CD4-positive, alpha-beta T cell treated with Interleukin-4 for 4 hours (primary cell): Measurements from ENCODE around the gene METTL25.

Source experiments
- DNase-seq: peaks from one replicate; pipeline ENCODE4 v3.0.0-alpha.2; 2020

Gene METTL25

GRCh38 chr12:82473111-82473754 is 114.9 kb downstream of the METTL25 start:
- DNase-seq: no peak

DNA sequence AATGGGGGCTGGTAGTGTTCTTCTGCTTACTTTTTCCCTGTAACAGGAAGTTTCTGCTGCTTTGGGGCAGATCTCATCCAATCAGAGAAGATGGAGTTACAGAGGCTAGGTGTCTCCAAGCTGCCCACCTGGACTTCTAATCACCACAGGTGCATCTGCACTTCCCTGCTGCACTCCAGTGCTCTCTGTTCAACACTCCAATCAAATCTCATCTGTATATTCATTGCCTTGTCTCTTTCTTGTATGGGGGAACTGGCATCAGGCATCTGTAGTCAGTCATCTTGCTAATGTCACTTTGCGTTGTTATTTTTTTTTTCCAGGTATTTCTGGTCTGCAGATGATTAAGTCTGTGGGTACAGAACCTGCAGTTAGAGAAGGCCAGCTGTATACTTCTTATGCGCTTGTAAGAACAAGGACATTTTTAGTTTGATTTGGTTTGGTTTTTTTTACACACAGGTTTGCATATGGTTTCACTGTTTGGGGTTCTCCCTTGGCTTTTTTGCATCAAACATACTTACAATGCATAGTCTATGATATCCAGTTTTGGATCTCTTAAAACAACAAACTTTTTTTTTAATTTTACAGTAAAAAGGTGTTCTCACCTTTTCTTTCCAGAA is 116.0 kb downstream of the METTL25 start:
- no peak for DNase-seq

DNA sequence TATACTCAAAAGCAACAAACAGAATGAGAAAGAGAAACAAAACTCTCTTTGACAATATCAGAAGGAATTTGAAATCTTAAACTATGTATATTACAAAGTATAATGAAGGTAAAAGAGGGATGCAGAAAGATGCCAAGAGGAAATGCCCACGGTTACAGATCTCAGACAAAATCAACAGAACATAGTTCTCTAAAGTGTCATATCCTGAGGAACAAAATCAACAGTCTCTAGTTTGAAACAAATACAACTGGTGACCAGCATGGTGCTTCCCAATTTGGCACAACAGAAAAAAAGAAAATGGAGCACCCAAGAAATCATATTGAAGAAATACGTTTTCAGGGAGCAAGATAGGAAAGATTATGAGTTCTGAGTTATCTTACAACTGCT is 116.5 kb downstream of the METTL25 start:
- no peak for DNase-seq

GRCh38 chr12:82475211-82475610 is 116.9 kb downstream of the METTL25 start:
- no peak for DNase-seq

DNA sequence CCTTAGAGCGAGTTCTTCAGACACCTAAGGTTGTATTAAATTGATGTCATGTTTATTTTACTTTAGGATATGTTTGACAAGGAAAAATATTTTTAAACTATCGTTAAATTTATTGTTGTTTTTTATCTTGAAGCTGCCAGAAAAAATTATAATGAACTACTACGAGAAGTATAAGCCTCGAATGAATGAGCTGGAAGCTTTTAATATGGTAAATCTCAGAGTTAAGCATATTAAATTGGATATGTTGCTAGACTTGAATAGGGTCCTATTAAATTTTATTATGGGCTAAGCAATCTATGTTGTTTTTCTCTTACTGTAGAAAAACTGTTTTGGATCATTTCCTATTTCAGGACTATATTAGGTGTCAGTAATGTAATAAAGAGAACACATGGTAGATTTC is 118.2 kb downstream of the METTL25 start:
- DNase-seq: no peak

- DNase-seq: no peak
Observed at GRCh38 chr12:82479511-82479910, 121.2 kb downstream of the METTL25 start.

GRCh38 chr12:82480606-82481005 is 122.3 kb downstream of the METTL25 start:
- DNase-seq: no peak

- DNase-seq: no peak
Observed at GRCh38 chr12:82481954-82482353, 123.6 kb downstream of the METTL25 start.

GRCh38 chr12:82486524-82487235 is 128.4 kb downstream of the METTL25 start:
- DNase-seq: no peak

DNA sequence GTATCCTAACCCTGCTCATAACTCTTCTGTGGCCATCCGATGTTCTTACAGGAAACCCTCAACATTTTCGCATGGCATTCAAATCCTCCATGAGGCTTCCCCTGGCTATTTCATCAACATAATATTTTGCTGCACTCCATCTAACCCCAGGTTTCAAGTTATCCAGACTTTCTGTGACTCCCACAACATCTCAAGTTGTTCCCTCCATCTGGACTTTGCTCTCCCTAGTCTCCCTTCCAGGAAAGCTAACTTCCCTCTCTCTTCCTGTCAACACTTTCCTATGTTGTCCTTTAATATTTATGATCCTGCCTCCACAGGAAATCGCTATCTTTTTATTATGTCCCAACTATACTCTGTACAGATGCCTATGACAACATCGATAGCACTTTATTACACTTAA is 146.1 kb downstream of the METTL25 start:
- DNase-seq: no peak

GRCh38 chr12:82505150-82505549 is 146.8 kb downstream of the METTL25 start:
- DNase-seq: no peak

- no peak for DNase-seq
Observed at GRCh38 chr12:82507686-82508085, 149.4 kb downstream of the METTL25 start.

GRCh38 chr12:82510386-82510785 is 152.1 kb downstream of the METTL25 start:
- no peak for DNase-seq

- DNase-seq: no peak
Observed at GRCh38 chr12:82514880-82515279, 156.6 kb downstream of the METTL25 start.

DNA sequence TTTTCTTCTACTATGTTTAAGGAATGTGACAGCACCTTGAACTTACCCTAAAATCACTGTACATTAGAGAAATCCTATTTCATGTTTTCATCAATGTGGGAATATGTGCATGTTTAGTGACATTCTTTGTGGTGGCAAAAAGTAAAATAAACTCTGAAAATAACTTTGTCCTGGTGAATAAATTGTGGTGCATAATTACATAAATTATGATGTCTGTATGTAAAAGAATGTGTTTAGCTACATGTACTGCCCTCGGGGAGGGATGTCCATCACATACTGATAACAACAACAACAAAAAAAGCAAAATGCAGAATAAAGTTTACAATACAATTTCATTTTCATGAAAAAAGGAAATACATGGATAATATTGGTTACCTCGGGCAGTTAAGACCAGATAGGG is 157.3 kb downstream of the METTL25 start:
- no peak for DNase-seq

GRCh38 chr12:82517027-82517426 is 158.7 kb downstream of the METTL25 start:
- DNase-seq: no peak

DNA sequence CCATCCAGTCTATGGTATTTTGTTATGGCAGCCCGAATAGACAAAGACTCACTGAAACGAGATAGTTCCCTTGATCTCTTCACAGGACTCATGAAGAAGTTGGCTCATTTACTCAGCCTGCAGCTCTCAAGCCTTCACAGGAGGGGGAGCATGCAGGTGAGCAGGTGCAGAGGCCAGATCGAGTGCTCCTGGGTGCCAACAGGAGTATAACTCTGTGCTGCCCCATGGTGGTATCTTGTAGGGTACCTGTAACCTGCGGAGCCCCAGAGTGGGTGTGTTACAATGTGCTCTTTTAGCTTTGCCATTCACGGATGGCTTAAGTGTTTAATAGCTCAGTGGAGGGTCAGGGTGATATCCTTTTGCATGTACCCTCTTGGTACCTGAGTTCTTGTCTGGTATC is 159.5 kb downstream of the METTL25 start:
- no peak for DNase-seq

GRCh38 chr12:82519510-82519909 is 161.2 kb downstream of the METTL25 start:
- DNase-seq: no peak

DNA sequence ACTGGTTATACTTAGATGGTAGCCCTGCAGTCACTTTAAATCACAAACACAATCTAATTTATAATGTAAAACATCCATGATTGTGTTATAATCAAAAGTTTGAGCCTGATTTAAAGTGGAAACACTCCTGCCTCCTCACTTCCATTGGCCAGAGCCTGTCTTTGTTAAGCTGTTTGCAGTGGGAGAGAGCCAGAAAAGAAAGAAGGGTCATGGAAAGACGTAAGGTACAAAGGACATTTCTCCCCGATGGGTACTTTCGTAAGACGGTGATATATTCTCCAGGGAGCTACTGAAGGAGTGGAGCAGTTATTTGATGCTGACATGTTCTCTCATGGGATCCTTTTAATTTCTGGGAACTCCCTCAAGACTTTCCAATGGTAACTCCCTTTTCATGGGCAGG is 164.0 kb downstream of the METTL25 start:
- no peak for DNase-seq

- DNase-seq: no peak
Observed at GRCh38 chr12:82522762-82523161, 164.4 kb downstream of the METTL25 start.

- no peak for DNase-seq
Observed at GRCh38 chr12:82523996-82524395, 165.7 kb downstream of the METTL25 start.

GRCh38 chr12:82524641-82525040 is 166.3 kb downstream of the METTL25 start:
- no peak for DNase-seq

DNA sequence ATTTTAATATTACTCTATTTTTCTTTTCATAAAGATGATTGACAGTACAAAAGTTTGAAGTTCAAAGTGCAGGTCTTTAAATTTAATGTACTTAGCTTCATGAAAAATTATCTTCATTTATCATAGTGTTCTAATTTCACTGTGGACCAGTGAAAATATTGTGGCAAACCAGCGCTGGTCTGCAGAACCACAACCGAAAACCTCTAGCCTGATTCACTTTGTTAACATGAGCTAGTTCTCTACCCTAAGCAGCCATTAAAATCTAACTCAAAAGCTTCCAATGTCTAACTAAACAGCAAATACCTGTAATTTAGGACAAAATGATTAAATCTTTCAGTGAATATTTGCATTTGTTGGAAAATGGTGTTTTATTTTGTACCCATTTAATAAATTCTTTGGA is 167.3 kb downstream of the METTL25 start:
- DNase-seq: no peak

GRCh38 chr12:82527165-82527780 is 168.9 kb downstream of the METTL25 start:
- peak; percentile 26 for DNase-seq
